SKM-1 (cell line): Measurements from ENCODE around the gene P2RX1.
"Not testable (repeated sequence)": the region's sequence is repeated elsewhere in the genome, so short reads cannot be mapped to it uniquely, and the experiment has no call there.

ENCODE experiments used
- DNase-seq: peaks from one replicate; lab custom pipeline; 2025; ENCODE audit not compliant: unreplicated experiment; lab: John Stamatoyannopoulos, UW

The P2RX1 gene

DNA sequence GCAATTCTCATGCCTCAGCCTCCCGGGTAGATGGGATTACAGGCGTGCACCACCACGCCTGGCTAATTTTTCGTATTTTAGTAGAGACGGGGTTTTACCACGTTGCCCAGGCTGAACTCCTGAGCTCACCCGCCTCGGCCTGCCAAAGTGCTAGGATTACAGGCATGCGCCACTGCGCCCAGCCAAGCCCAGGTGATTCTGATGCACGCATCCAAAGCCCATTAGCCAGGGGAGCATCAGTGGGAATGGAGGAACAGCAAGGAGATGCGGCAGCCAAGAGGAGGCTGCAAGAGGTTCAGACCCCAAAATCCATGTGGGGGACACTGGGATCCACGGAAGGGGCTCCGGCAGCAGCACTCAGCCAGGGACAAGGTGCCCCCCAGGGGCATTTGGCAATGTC, 35.9 kb upstream of the P2RX1 start:
- DNase-seq: no peak

GRCh38 chr17:3951420-3951819, 35.2 kb upstream of the P2RX1 start:
- DNase-seq: no peak

- no peak for DNase-seq
Observed at GRCh38 chr17:3951003-3951402, 34.7 kb upstream of the P2RX1 start.

- DNase-seq: no peak
Observed at GRCh38 chr17:3950584-3950983, 34.3 kb upstream of the P2RX1 start.

DNA sequence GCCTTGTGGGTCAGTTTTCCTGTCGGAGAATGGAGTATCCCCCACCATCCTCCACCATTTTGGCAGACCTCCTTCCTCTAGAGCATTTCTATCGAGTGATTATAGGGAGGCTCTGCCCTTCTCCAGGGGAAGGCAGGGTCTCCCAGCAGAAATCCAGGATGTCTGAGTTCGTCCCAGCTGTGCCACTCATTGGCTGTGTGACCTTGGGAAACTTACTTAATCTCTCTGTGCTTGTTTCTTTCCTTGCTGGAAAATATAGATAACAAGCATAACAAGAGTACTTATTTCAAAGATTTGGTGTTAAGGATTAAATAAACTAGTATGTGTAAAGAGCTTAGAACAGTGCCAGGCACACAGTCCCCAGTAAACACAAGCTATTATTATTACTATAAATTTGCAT, 33.2 kb upstream of the P2RX1 start:
- no peak for DNase-seq

GRCh38 chr17:3948551-3948950, 32.3 kb upstream of the P2RX1 start:
- not testable (repeated sequence) for DNase-seq

GRCh38 chr17:3947318-3947810, 31.1 kb upstream of the P2RX1 start:
- no peak for DNase-seq

- DNase-seq: no peak
Observed at GRCh38 chr17:3946711-3947235, 30.5 kb upstream of the P2RX1 start.

DNA sequence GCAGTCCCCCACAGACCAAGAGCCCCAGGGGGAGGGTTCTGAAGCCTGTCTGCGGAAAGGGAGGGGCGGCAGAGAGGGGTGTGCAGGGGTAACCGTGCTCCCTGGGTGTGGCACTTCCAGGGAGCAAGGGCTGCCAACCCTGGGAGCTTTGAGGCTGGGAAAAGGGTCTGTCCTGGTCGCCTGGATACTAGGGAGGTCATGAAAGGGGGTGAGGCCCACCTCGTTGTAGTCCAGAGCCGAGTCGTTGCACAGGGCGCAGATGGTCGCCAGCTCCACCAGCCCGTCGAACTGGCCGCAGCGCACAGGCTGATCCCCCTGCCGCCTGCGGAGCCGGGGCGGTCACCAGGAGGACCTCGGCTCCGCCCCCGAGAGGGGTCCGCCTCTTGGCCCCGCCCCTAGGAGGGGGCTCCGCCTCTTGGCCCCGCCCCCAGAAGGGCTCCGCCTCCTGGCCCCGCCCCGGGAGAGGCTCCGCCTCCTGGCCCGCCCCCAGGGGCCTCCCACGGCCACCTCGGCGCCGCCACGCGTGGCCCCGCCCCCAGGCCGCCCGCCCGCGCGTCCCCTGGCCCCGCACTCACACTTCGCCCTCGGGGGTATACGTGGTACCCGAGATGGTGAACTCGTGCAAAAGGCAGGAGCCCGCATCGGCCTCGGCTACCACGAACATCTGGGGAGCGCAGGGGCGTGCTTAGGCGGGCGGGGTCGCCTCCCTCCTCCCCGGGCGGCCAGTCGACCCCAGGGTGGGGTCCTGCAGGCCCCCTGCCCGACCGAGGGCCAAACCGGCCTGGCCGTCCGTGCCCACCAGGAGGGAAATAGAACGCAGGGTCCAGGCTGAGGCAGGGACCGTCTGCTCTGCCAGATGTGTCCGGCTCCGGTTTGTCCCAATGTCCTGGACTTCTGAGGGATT, 28.5 kb upstream of the P2RX1 start:
- no peak for DNase-seq

DNA sequence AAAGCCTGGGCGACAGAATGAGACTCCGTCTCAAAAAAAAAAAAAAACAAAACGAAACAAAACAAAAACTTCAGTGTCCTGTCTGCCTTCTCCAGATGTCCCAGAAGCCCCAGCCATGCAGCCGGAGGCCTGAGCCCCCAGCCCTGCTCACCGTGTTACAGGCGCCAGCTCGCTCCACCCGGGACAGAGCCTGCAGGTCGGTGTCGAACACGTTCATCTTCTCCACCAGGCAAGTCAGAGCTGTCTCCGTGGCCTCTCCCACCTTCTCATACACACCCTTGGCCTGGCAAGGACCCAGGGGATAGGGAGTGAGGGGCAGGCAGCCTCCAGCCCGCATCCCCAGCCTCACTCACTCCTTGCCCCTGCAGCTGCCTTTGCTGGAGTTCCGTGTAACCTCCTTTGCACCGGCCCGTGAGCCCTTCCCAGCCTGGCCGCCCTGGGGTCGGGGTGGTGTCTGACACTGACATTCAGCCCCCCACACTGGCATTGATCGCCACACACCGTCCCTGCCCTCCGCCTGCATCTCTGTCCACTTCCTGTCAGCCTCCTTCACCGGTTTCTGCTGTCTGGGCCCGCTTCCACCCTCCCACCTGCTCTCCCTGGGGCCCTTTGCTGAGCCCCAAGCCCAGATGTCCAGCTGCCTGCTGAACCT, 27.1 kb upstream of the P2RX1 start:
- no peak for DNase-seq

DNA sequence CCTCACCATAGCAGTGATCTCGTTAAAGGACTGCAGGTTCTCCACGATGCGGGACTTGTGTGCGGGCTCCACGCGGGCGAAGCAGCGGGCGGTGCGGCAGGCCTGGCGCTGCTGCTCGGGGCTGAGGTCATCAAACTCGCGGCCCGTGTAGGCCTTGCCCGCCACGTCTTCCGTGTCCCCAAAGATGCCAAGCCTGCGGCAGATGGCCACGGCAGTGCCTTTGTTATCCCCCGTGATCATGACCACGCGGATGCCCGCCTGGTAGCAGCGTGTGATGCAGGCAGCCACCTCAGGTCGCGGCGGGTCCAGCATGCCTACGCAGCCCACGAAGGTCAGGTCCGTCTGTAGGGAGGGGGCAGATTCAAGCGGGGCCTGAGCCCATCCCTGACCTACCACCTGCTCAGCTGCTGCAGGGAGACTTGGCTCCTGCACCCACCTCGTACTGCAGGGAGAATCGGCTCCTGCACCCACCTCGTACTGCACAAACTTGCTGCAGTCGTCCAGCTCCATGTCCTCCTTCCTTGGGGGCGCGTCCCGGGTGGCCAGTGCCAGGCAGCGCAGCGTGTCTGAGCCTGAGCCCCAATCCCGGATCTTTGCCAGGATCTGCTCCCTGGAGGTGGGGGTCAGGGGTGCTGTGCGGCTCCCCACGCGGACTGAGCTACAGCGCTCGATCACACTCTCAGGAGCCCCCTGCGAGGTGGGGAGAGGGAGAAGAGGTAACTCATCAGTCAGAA, 24.9 kb upstream of the P2RX1 start:
- DNase-seq: no peak

DNA sequence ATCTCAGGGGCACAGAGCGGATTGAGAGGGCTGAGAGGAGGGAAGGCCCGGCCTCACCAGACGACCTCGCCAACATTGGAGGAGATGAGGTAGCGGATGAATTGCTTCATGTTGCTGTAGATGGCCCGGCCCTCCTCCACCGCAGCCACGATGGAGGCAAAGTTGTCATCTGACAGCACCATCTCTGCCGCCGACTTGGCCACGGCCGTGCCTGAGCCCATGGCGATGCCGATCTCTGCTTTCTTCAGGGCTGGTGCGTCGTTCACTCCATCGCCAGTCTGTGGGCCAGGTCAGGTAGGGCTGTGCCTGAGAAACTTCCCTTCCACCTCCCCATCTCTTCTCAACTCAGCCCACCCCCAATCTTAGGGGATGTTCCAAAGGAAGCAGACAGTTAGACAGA, 21.1 kb upstream of the P2RX1 start:
- DNase-seq: no peak

- no peak for DNase-seq
Observed at GRCh38 chr17:3935825-3936355, 19.6 kb upstream of the P2RX1 start.

DNA sequence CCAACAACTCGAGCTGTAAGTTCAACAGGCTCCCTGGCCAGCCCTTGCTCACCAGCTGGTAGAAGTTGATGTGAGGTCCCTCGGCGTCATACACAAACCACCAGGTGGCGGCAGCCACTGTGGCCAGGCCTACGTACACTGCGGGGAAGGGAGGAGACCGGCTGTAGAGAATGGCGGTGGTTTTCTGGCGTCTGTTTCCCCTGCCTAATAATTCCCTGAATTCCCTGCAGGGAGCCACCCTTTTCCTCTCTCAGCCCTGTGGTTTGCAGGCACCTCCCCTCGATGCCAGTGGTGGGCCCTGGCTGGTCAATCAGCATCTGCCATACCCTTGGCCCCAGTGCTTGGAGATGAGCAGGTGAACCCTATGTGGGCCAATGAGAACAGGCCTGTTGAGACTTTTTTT, 18.9 kb upstream of the P2RX1 start:
- DNase-seq: no peak

GRCh38 chr17:3929764-3930163, 13.5 kb upstream of the P2RX1 start:
- DNase-seq: no peak

GRCh38 chr17:3929181-3929580, 12.9 kb upstream of the P2RX1 start:
- no peak for DNase-seq

DNA sequence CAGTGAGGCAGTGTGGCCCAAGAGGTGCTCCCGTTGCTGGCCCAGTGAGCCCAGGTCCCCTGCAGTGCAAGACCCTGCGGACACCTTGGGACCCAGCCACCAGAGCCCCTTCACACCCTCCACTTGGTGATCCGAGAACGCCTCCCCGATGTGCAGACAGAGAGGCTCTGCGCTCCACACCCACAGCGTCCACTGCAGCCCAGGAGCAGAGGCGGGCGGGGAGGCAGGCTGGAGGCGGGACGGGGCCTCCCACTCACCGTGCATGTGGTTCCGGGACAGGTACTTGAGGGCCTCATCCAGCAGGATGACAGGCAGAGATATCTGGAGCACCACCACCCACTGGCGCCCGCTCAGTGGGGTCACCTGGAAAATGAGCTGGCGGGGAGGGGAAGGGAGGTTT, 12.1 kb upstream of the P2RX1 start:
- DNase-seq: no peak

DNA sequence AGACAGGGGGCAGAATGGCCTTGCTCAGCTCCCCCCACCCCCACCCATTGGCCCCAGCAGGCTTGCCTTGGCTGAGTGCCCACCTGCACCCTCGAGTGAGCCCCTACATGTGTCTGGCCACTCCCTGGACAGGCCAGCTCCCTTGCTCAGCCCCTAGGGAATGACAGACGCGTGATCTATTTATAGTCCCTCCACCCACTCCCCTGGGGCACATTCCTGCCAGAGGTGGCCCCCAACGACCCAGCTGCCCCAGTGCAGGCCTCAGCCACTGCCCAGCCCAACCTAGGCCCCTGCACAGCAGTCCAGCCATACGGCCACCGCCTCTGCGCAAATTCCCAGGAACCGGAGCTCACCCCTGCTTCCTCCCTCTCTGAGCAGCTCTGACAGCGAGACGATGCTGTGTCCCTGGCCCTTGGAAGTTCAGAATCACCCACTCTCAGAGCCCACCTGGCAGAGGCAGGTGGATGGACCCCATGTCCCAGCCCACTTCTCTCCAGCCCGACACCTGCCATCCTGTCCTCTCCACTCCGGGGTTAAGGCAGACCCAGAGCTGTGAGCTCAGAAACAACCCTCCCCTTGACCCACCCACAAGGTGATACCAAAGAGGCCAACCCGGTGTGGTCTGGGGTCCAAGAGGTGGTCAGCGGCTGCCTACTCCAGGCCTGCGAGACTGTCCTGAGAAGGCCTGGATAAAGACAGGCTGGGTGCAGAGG, 11.5 kb upstream of the P2RX1 start:
- no peak for DNase-seq

GRCh38 chr17:3926860-3927627, 10.8 kb upstream of the P2RX1 start:
- DNase-seq: no peak
